DND-41 (cell line): ENCODE measurements around the gene TMEM242.

Experiments used
- CTCF ChIP-seq: IDR thresholded peaks from 2 replicates; pipeline ENCODE4 v1.5.1; 2012; ENCODE audit warnings: borderline replicate concordance, low read length, moderate library complexity, mild to moderate bottlenecking; ENCODE audit not compliant: poor library complexity, severe bottlenecking; ENCODE audit errors: extremely low read depth
- EZH2 ChIP-seq: IDR thresholded peaks from 3 replicates; pipeline ENCODE4 v1.6.1; 2012; ENCODE audit warnings: borderline replicate concordance, low read depth, mild to moderate bottlenecking, moderate library complexity, low read length, inconsistent platforms; ENCODE audit not compliant: severe bottlenecking

GRCh38 chr6:157322792-157323254 lies 496 bp downstream of the TMEM242 start:
- no peak for TF ChIP-seq CTCF
- TF ChIP-seq EZH2: no peak
